CD14-positive monocyte (primary cell): ENCODE measurements around the gene GTF3A. TPM values are rescaled to one million over a fixed set of nuclear protein-coding genes. Genes with fewer than 3 reads are reported as not detected.

Source experiments
- DNase-seq, 3 donors: peaks; one replicate each; pipeline ENCODE4 v3.0.0-alpha.2; 2011 to 2022
- H2AFZ ChIP-seq: 2 replicates; pipeline ENCODE4 v1.6.0; 2012; ENCODE audit warnings: mild to moderate bottlenecking, low read depth, low read length, inconsistent platforms; ENCODE audit not compliant: insufficient read depth, poor library complexity, severe bottlenecking
- H3K27ac ChIP-seq, 2 donors: 1 replicate in 1 of 2; 2 replicates in 1 of 2; pipeline ENCODE4 v1.5.1; 2012 to 2013; ENCODE audit warnings: low read length in 2 of 2, control low read depth in 1 of 2, inconsistent platforms in 1 of 2, low read depth in 1 of 2, mild to moderate bottlenecking in 1 of 2
- H3K27me3 ChIP-seq, 2 donors: one replicate each; pipeline versions ENCODE4 v1.6.0 to v1.6.1; 2011 to 2013; ENCODE audit warnings: low read length in 2 of 2; ENCODE audit not compliant: control insufficient read depth in 2 of 2, insufficient read depth in 2 of 2
- H3K36me3 ChIP-seq, 2 donors: replicated peaks in 1 of 2; 1 replicate in 1 of 2; 2 replicates in 1 of 2; pipeline versions ENCODE4 v1.5.1 to v1.6.1; 2012 to 2013; ENCODE audit warnings: low read length in 2 of 2, control low read depth in 1 of 2, inconsistent platforms in 1 of 2, mild to moderate bottlenecking in 1 of 2; ENCODE audit not compliant: insufficient read depth in 2 of 2, control insufficient read depth in 1 of 2
- H3K4me1 ChIP-seq, 2 donors: 1 replicate in 1 of 2; 2 replicates in 1 of 2; pipeline versions ENCODE4 v1.5.1 to v1.6.1; 2012 to 2013; ENCODE audit warnings: low read length in 2 of 2, control low read depth in 1 of 2, inconsistent platforms in 1 of 2, mild to moderate bottlenecking in 1 of 2, moderate library complexity in 1 of 2; ENCODE audit not compliant: insufficient read depth in 2 of 2, control insufficient read depth in 1 of 2
- H3K4me2 ChIP-seq: replicated peaks from 2 replicates; pipeline ENCODE3; 2012; ENCODE audit warnings: low read length, moderate library complexity, mild to moderate bottlenecking; ENCODE audit not compliant: poor library complexity, severe bottlenecking; ENCODE audit errors: extremely low read depth
- H3K4me3 ChIP-seq, 3 experiments: fragments of 200-600 bp in 1 of 3; sonication (generic) in 1 of 3; replicated peaks in 1 of 3; 1 replicate in 2 of 3; 2 replicates in 1 of 3; pipeline ENCODE4 v1.5.1; 2011 to 2013; ENCODE audit warnings: low read length in 3 of 3, mild to moderate bottlenecking in 3 of 3, control low read depth in 2 of 3, low read depth in 2 of 3, inconsistent platforms in 1 of 3, moderate library complexity in 1 of 3
- H3K79me2 ChIP-seq: 2 replicates; pipeline ENCODE4 v1.6.0; 2012; ENCODE audit warnings: mild to moderate bottlenecking, control low read depth, inconsistent platforms, low read length, moderate library complexity; ENCODE audit not compliant: insufficient read depth
- H3K9ac ChIP-seq: 2 replicates; pipeline ENCODE4 v1.6.0; 2017; ENCODE audit warnings: low read length, mild to moderate bottlenecking; ENCODE audit not compliant: insufficient read depth, poor library complexity, severe bottlenecking
- H3K9me3 ChIP-seq, 2 donors: replicated peaks in 1 of 2; 1 replicate in 1 of 2; 2 replicates in 1 of 2; pipeline versions ENCODE4 v1.5.1 to v1.6.1; 2012 to 2013; ENCODE audit warnings: low read length in 2 of 2, control low read depth in 1 of 2; ENCODE audit not compliant: control insufficient read depth in 1 of 2, insufficient read depth in 1 of 2
- H4K20me1 ChIP-seq: 2 replicates; pipeline ENCODE4 v1.6.0; 2012; ENCODE audit warnings: mild to moderate bottlenecking, low read length, control low read depth, moderate library complexity; ENCODE audit not compliant: insufficient read depth
- H3K27ac Mint-ChIP-seq, 7 donors: one replicate each; pipeline ENCODE4 v1.8.0; 2020; ENCODE audit warnings: mild to moderate bottlenecking in 7 of 7, mixed read lengths in 7 of 7, moderate library complexity in 6 of 7, inconsistent platforms in 2 of 7
- H3K27me3 Mint-ChIP-seq, 3 donors: one replicate each; pipeline ENCODE4 v1.8.0; 2021 to 2022; ENCODE audit warnings: low read depth in 3 of 3, mild to moderate bottlenecking in 3 of 3, mixed read lengths in 3 of 3, moderate library complexity in 3 of 3, inconsistent platforms in 1 of 3
- H3K36me3 Mint-ChIP-seq, 2 donors: one replicate each; pipeline ENCODE4 v1.8.0; 2020; ENCODE audit warnings: mixed read lengths in 2 of 2, inconsistent platforms in 1 of 2, mild to moderate bottlenecking in 1 of 2
- H3K4me1 Mint-ChIP-seq: one replicate; pipeline ENCODE4 v1.8.0; 2020; ENCODE audit warnings: mild to moderate bottlenecking, mixed read lengths
- H3K4me3 Mint-ChIP-seq, 2 donors: one replicate each; pipeline ENCODE4 v1.8.0; 2020; ENCODE audit warnings: mild to moderate bottlenecking in 2 of 2, mixed read lengths in 2 of 2, moderate library complexity in 1 of 2
- H3K9me3 Mint-ChIP-seq, 7 donors: one replicate each; pipeline ENCODE4 v1.8.0; 2020 to 2022; ENCODE audit warnings: mixed read lengths in 7 of 7, mild to moderate bottlenecking in 6 of 7, moderate library complexity in 6 of 7, inconsistent platforms in 2 of 7
- WGBS: methylation state at CpG from one replicate; pipeline ENCODE4 v1.1.5; 2013; ENCODE audit warnings: missing lambda C conversion rate; ENCODE audit not compliant: insufficient coverage; 5-methylcytosine and 5-hydroxymethylcytosine counted together
- intact Hi-C, 2 donors: fragments of 100-400 bp; cut with micrococcal nuclease; formaldehyde crosslinking; loops; one replicate each; pipeline versions ENCODE4 v1.15.0 to v1.15.1; 2023
- polyA plus RNA-seq, 3 donors: library from polyadenylated mRNA; depleted of rRNA in 1 of 3; unstranded in 2 of 3; stranded (reverse) in 1 of 3; fragments of 300-500 nt in 2 of 3; fragments of >200 nt in 1 of 3; fragmentation: Illumina TruSeq in 2 of 3; gene quantifications; 1 replicate in 2 of 3; 2 replicates in 1 of 3; pipeline ENCODE4 v1.2.3, GENCODE V29; 2012 to 2021
- TF ChIP-seq, protein P1 (sequence below): fragments of 200-600 bp; IDR thresholded peaks from one replicate; pipeline ENCODE4 v1.8.0; 2022; ENCODE audit warnings: antibody characterized with exemption, mild to moderate bottlenecking

Gene GTF3A
- polyA plus RNA-seq, 3 donors, result 88.8 to 259 (median 179) TPM

GRCh38 chr13:27474751-27475268 lies 50.4 kb downstream of the GTF3A start:
- Mint-ChIP-seq H3K9me3 (no peaks in the 10 kb centered on the region), H3K27me3 (peaks cover 0 to 2% (median 0%) of the 10 kb centered on the region in 3 donors), H3K36me3 (no peaks in the 10 kb centered on the region), H3K4me3 (no peak overlapping the region), H3K4me1 (peaks cover 14% of the 10 kb centered on the region), H3K27ac (no peak overlapping the region)
- Histone ChIP-seq H3K4me2 (no peak overlapping the region), H3K79me2 (no peaks in the 10 kb centered on the region), H3K36me3 (no peaks in the 10 kb centered on the region), H3K4me3 (no peak overlapping the region), H3K27me3 (no peaks in the 10 kb centered on the region), H3K9ac (no peak overlapping the region), H4K20me1 (no peaks in the 10 kb centered on the region), H3K9me3 (no peaks in the 10 kb centered on the region), H3K27ac (no peak overlapping the region), H3K4me1 (peaks cover 4 to 9% of the 10 kb centered on the region in 2 donors), H2AFZ (no peak overlapping the region)
- 96% methylated on average over 10 of the region's 13 CpGs for WGBS
- no peak for DNase-seq
- TF ChIP-seq, protein P1, sequence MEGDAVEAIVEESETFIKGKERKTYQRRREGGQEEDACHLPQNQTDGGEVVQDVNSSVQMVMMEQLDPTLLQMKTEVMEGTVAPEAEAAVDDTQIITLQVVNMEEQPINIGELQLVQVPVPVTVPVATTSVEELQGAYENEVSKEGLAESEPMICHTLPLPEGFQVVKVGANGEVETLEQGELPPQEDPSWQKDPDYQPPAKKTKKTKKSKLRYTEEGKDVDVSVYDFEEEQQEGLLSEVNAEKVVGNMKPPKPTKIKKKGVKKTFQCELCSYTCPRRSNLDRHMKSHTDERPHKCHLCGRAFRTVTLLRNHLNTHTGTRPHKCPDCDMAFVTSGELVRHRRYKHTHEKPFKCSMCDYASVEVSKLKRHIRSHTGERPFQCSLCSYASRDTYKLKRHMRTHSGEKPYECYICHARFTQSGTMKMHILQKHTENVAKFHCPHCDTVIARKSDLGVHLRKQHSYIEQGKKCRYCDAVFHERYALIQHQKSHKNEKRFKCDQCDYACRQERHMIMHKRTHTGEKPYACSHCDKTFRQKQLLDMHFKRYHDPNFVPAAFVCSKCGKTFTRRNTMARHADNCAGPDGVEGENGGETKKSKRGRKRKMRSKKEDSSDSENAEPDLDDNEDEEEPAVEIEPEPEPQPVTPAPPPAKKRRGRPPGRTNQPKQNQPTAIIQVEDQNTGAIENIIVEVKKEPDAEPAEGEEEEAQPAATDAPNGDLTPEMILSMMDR, result no peak
- intact Hi-C loops, result no loop called here

GRCh38 chr13:27476943-27477703 lies 52.7 kb downstream of the GTF3A start:
- Mint-ChIP-seq H3K27ac (peak overlapping the region in 2 of 7 donors; percentile 71 to 72), H3K9me3 (peaks cover 0 to 9% (median 6%) of the 10 kb centered on the region in 7 donors), H3K4me1 (peaks cover 14% of the 10 kb centered on the region), H3K4me3 (peak overlapping the region in 1 of 2 donors; percentile 24), H3K27me3 (peaks cover 0 to 4% (median 0%) of the 10 kb centered on the region in 3 donors), H3K36me3 (no peaks in the 10 kb centered on the region)
- H2AFZ ChIP-seq, result peak overlapping the region; percentile 65
- H3K27ac ChIP-seq, result no peak overlapping the region
- H3K9me3 ChIP-seq, result peaks cover 3 to 6% of the 10 kb centered on the region in 2 donors
- no peak overlapping the region for H3K4me3 ChIP-seq
- no peak overlapping the region for H3K9ac ChIP-seq
- no peaks in the 10 kb centered on the region for H3K79me2 ChIP-seq
- TF ChIP-seq, protein P1, result peak; percentile 6
- intact Hi-C loops, result no loop called here
- WGBS, result 27% methylated on average over 3 of the region's 10 CpGs
- H4K20me1 ChIP-seq, result no peaks in the 10 kb centered on the region
- H3K4me1 ChIP-seq, result peaks cover 5 to 10% of the 10 kb centered on the region in 2 donors
- peak overlapping the region; percentile 7 for H3K4me2 ChIP-seq
- no peaks in the 10 kb centered on the region for H3K36me3 ChIP-seq
- H3K27me3 ChIP-seq, result no peaks in the 10 kb centered on the region
- peak in 2 of 3 donors; percentile 26 to 28 for DNase-seq
